Astrocyte (in vitro differentiated cells and primary cell): Measurements from ENCODE around the gene XPO6. TPM values are rescaled to one million over a fixed set of nuclear protein-coding genes. Genes with fewer than 3 reads are reported as not detected.

Source experiments
- DNase-seq: peaks from one replicate; pipeline ENCODE4 v3.0.0-alpha.2; 2010; ENCODE audit warnings: low read depth
- FAIRE-seq: peaks from 2 replicates; lab custom pipeline; 2011; peaks lifted over from hg19 to GRCh38; lab: Jason Lieb, UNC
- H2AFZ ChIP-seq: 2 replicates; pipeline ENCODE4 v1.6.0; 2012; ENCODE audit warnings: low read depth, low read length, inconsistent platforms
- H3K27ac ChIP-seq: 2 replicates; pipeline ENCODE4 v1.5.1; 2011; ENCODE audit warnings: low read depth, low read length, inconsistent platforms
- H3K27me3 ChIP-seq: 2 replicates; pipeline ENCODE4 v1.6.0; 2011; ENCODE audit warnings: low read length, inconsistent platforms; ENCODE audit not compliant: insufficient read depth
- H3K36me3 ChIP-seq: 2 replicates; pipeline ENCODE4 v1.5.1; 2011; ENCODE audit warnings: low read length, inconsistent platforms; ENCODE audit not compliant: insufficient read depth
- H3K4me1 ChIP-seq: 2 replicates; pipeline ENCODE4 v1.5.1; 2011; ENCODE audit warnings: low read length, inconsistent platforms; ENCODE audit not compliant: insufficient read depth
- H3K4me2 ChIP-seq: 2 replicates; pipeline ENCODE4 v1.6.0; 2012; ENCODE audit warnings: low read length, inconsistent platforms
- H3K4me3 ChIP-seq: 2 replicates; pipeline ENCODE4 v1.5.1; 2011; ENCODE audit warnings: low read depth, mild to moderate bottlenecking, low read length, inconsistent platforms; ENCODE audit not compliant: insufficient read depth
- H3K79me2 ChIP-seq: 2 replicates; pipeline ENCODE4 v1.6.0; 2012; ENCODE audit warnings: mild to moderate bottlenecking, low read length, inconsistent platforms; ENCODE audit not compliant: insufficient read depth
- H3K9ac ChIP-seq: 2 replicates; pipeline ENCODE4 v1.6.0; 2012; ENCODE audit warnings: mild to moderate bottlenecking, low read length, inconsistent platforms
- H3K9me3 ChIP-seq: 2 replicates; pipeline ENCODE4 v1.5.1; 2012; ENCODE audit warnings: low read depth, mild to moderate bottlenecking, low read length, inconsistent platforms; ENCODE audit not compliant: insufficient read depth
- H4K20me1 ChIP-seq: 2 replicates; pipeline ENCODE4 v1.6.0; 2012; ENCODE audit warnings: low read length, inconsistent platforms; ENCODE audit not compliant: insufficient read depth
- H3K27ac Mint-ChIP-seq: one replicate; pipeline ENCODE4 v1.8.0; 2021; ENCODE audit warnings: mild to moderate bottlenecking, mixed read lengths; ENCODE audit not compliant: unreplicated experiment
- H3K27me3 Mint-ChIP-seq: one replicate; pipeline ENCODE4 v1.8.0; 2021; ENCODE audit warnings: low read depth, mixed read lengths; ENCODE audit not compliant: unreplicated experiment
- H3K36me3 Mint-ChIP-seq: one replicate; pipeline ENCODE4 v1.8.0; 2021; ENCODE audit warnings: low read depth, mixed read lengths; ENCODE audit not compliant: unreplicated experiment
- H3K4me1 Mint-ChIP-seq: one replicate; pipeline ENCODE4 v1.8.0; 2021; ENCODE audit warnings: low read depth, mixed read lengths; ENCODE audit not compliant: unreplicated experiment
- H3K4me3 Mint-ChIP-seq: one replicate; pipeline ENCODE4 v1.8.0; 2021; ENCODE audit warnings: mild to moderate bottlenecking, moderate library complexity, mixed read lengths; ENCODE audit not compliant: unreplicated experiment
- H3K9me3 Mint-ChIP-seq: one replicate; pipeline ENCODE4 v1.8.0; 2021; ENCODE audit warnings: mild to moderate bottlenecking, mixed read lengths; ENCODE audit not compliant: unreplicated experiment
- CTCF ChIP-seq: IDR thresholded peaks from 2 replicates; pipeline ENCODE4 v1.5.1; 2011; ENCODE audit warnings: low read depth, mild to moderate bottlenecking, inconsistent platforms, low read length, moderate library complexity; ENCODE audit not compliant: insufficient read depth
- EZH2 ChIP-seq: IDR thresholded peaks from 2 replicates; pipeline ENCODE4 v1.6.1; 2012; ENCODE audit warnings: mild to moderate bottlenecking, low read length, inconsistent platforms; ENCODE audit not compliant: insufficient read depth
- total RNA-seq: library from RNA; stranded (reverse); gene quantifications from 2 replicates; pipeline ENCODE4 v1.2.1, GENCODE V29; 2021

Gene XPO6
- total RNA-seq, 1 donor from 2014 or later, result 135 TPM

GRCh38 chr16:28059841-28060575 is 151.8 kb downstream of the XPO6 start:
- H3K36me3 ChIP-seq, result no peaks in the 10 kb centered on the region
- H3K9ac ChIP-seq, result no peak overlapping the region
- peaks cover 3% of the 10 kb centered on the region for H3K9me3 Mint-ChIP-seq
- peaks cover 43% of the 10 kb centered on the region for H3K27me3 ChIP-seq
- H3K4me1 ChIP-seq, result no peaks in the 10 kb centered on the region
- no peak overlapping the region for H3K4me3 ChIP-seq
- no peak overlapping the region for H2AFZ ChIP-seq
- no peak overlapping the region for H3K4me2 ChIP-seq
- H3K27me3 Mint-ChIP-seq, result peaks cover 63% of the 10 kb centered on the region
- H3K36me3 Mint-ChIP-seq, result no peaks in the 10 kb centered on the region
- H4K20me1 ChIP-seq, result no peaks in the 10 kb centered on the region
- TF ChIP-seq CTCF, result no peak
- TF ChIP-seq EZH2, result no peak
- H3K4me3 Mint-ChIP-seq, result no peak overlapping the region
- FAIRE-seq, result no peak
- H3K9me3 ChIP-seq, result no peaks in the 10 kb centered on the region
- DNase-seq, result no peak
- no peak overlapping the region for H3K27ac Mint-ChIP-seq
- no peaks in the 10 kb centered on the region for H3K4me1 Mint-ChIP-seq
- no peaks in the 10 kb centered on the region for H3K79me2 ChIP-seq
- H3K27ac ChIP-seq, result no peak overlapping the region

DNA sequence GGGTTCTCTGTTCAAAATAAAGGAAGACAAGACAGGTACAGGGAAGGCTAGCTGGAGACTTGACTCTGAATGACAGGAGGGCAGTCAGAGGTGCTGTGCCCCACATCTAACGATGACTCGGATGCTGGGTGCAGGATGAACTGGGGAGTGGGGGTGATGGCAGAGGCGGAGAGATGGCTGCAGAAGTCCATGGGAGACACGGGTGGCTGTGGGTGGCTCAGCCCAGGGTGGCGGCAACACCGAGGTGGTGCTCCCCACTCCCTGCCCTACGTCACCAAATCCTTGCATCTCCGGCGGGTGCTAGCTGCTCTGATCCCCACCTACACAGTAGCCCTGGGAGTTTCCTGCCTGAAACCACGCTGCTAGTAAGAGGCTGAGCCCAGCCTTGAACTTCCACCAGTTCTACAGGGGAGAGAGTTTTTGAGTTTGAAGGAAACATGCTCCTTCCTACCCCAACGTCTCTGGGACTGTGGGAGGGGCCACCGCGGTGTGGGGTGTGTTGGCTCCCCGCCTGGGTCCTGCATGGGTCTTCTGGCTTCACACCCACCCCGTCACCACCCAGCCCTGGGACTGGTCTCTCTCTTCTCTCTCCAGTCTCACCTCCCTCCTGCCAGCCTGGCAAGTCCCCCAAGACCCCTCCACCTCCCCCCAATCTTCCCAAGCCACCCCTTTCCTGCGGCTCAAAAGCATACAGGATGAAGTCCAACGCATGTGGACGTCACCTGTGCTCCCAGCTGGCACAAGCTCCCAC is 152.8 kb downstream of the XPO6 start:
- Histone ChIP-seq H3K9ac (no peak overlapping the region), H2AFZ (no peak overlapping the region), H4K20me1 (no peaks in the 10 kb centered on the region), H3K79me2 (no peaks in the 10 kb centered on the region), H3K4me1 (no peaks in the 10 kb centered on the region), H3K4me3 (no peak overlapping the region), H3K27ac (no peak overlapping the region), H3K4me2 (no peak overlapping the region), H3K36me3 (no peaks in the 10 kb centered on the region), H3K9me3 (no peaks in the 10 kb centered on the region), H3K27me3 (peaks cover 33% of the 10 kb centered on the region)
- no peaks in the 10 kb centered on the region for H3K4me1 Mint-ChIP-seq
- DNase-seq (no peak), FAIRE-seq (no peak)
- no peaks in the 10 kb centered on the region for H3K36me3 Mint-ChIP-seq
- TF ChIP-seq EZH2 (no peak), CTCF (no peak)
- H3K4me3 Mint-ChIP-seq, result no peak overlapping the region
- H3K9me3 Mint-ChIP-seq, result peaks cover 3% of the 10 kb centered on the region
- H3K27me3 Mint-ChIP-seq, result peaks cover 57% of the 10 kb centered on the region
- no peak overlapping the region for H3K27ac Mint-ChIP-seq
